Hepatic stellate cell (primary cell): ENCODE data around the gene PPFIBP2.
A peak's percentile ranks its signal among the peaks of the same experiment; 100 is the strongest.
"Not testable (repeated sequence)": the region's sequence is repeated elsewhere in the genome, so short reads cannot be mapped to it uniquely, and the experiment has no call there.

Experiments used
- DNase-seq: peaks from one replicate; pipeline ENCODE4 v3.0.0; 2011; ENCODE audit warnings: low spot score

Gene PPFIBP2

DNA sequence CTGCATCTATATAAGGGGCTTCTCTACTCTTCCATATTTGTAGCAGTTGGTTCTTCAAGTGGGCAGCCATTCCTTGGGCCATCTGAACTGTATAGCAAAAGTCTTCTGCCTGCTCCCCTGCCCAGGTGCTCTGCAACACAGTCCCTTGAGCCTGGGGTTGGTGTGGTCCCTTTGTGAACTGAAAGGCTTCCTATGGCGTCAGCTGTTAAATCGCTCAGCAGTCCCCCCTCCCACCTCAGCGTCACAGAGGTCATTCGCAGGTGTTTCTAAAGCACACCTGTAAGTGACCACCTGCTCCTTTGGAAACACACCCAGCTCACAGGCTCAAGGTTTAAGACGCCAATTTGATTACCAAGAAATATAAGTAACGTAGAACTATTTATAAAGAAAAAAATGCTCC is 122.6 kb downstream of the PPFIBP2 start:
- DNase-seq: no peak

DNA sequence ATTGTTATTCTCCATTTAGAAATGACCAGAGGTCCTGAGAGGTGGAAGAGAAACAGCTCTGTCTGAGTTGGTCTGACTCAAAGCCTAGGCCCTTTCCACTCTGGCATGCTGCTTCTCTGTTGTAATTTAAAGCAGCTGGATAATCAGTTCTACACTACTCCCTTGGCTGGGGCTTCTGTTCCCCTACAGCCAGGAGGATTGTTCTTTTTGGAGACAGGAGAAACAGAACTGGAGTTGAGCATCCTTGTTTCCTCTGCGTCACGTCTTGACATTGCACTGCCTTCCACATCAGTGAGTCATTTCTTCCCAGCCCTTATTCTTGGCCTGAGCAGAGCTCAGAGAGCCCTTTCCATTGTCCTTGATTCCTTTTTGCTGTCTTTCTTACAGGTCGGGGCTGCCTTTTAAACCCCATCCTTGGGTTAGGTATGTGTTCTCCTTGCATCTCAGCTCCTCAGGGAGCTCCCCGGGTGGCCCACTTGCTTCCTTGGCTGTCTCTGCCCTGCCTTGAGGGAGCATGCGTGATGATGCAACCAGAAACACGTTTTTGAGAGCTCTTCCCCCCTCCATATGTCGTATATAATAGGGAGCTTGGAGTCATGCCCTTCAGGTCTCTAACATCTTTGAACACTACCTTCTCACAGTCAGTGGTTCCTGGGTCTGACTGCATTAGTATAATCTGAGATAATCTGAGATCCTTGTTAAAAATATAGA is 123.8 kb downstream of the PPFIBP2 start:
- DNase-seq: peak; percentile 39

DNA sequence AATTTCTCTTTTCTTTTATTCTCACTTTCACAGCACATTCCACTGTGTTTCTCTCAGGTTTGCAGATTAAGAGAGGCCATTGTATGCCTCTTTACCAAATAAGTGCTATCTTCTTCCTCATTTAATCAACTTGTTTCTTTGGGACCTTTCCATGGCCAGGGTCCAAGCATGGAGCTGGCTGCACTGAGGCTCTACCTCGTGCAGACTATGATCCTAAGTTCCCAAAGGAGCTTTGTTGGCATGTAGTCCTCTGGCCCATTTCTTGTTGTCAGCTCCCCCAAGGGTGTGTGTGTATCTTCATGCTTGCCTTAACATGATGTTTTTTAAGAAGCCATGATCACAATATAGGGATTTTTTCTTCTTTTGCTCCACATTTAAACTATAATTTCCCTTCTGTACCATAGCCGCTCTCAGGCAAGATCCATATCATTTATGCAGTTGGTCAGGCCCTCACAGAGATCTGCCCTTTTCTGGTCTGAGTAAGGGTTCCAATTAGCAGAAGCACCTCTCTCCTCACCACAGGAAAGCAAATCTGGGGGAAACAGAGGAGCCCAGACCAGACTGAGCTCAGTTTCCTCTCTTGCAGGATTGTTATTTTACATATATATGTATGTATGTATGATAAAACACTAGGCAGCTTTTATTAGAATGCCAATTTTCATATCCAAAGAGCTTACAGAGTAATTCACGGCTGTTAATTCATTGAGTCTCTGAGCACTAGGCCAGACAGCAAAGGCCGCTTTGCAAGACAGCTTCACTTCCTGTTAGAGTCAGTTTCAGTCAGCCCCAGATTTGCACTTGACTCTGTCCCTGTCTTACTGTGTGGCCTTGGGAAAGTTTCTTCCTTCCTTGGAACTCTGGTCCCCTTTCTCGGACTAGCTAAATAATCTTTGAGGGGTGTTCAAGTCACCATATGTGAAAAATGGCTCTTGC is 125.2 kb downstream of the PPFIBP2 start:
- no peak for DNase-seq

DNA sequence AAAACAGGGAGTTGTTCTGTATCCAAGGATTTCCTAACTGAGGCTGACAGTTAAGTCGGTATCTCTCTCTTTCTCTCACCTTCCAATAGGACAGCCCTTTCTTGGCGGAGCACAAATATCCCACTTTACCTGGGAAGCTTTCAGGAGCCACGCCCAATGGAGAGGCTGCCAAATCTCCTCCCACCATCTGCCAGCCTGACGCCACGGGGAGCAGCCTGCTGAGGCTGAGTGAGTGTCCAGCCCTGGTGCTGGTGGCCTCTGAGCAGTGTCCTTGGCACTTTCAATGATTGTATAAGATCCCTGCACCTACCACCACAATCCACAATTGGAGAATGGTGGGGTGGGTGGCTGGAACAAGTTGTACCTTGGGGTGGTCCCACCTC is 125.8 kb downstream of the PPFIBP2 start:
- DNase-seq: no peak

DNA sequence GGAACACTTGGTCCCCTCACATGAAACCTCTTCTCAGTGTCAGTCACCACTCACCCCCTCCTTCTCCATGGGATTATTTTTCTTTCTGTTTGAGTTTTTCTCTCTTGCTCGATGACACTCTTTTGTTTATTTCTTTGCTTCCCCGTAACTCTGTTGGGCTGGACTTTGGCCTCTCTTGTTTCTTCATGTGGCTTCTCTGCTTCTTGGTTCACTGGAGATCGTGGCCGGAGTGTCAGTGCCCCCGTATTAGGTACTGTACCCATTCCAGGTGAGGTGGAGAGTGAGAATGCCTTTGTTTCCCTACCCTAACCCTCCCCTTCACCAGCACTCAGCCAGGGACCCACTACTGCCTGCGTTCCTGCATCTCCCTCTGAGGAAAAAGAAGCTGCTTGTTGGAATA is 127.0 kb downstream of the PPFIBP2 start:
- DNase-seq: no peak

DNA sequence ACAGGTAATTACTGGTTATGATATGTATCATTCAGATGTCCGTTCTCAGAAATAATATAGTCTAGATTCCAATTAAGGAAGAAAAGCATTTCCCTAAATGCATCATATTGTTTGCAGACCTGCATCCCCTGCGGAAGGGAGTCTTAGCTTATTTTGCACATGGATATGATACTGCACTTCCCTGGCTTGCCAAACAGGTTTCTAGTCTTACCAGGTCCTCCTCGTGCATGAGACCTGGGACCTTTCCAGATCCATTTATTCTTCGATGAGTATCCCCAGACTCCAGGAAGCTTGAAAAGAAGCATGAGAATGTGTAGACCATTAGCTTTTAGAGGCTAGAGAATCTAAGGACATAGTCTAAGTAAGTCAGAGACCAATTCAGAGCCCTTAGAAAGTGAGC is 128.9 kb downstream of the PPFIBP2 start:
- no peak for DNase-seq

DNA sequence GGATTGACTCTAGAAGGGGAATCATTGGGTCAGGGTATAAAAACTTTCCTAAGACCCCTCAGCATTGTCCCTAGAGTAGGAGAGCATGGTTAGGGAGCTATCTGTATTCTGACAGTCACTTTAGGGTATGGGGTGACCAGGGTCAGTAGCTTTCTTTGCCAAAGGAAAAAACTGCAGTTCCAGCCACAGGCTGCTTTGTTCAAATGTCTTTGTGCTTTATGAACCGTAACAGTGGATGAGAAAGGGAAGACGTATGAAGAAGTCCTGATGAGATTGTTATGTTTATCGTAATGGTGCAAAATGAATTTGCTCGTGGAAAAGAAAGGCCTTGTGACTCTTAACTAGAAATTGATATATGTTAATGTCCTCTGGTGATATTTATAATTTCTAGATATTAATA is 129.5 kb downstream of the PPFIBP2 start:
- no peak for DNase-seq

DNA sequence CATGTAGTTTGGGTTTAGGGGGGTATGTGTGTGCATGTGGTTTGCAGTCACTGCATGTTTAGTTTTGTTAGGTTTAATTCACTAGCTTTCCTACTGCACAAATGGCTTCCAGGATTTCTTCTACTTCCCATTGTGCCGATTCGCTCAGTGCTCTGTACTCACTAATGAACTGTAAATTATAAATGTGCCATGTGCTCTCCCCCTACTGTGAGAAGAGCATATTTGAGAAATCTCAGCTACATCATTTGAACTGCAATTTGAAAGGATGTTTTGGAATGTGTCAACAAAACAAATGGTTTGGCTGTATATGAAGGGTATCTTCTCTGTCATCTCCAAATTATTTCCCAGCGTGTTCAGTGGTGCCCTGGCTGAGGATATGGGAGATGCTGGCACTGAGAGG is 131.4 kb downstream of the PPFIBP2 start:
- no peak for DNase-seq

DNA sequence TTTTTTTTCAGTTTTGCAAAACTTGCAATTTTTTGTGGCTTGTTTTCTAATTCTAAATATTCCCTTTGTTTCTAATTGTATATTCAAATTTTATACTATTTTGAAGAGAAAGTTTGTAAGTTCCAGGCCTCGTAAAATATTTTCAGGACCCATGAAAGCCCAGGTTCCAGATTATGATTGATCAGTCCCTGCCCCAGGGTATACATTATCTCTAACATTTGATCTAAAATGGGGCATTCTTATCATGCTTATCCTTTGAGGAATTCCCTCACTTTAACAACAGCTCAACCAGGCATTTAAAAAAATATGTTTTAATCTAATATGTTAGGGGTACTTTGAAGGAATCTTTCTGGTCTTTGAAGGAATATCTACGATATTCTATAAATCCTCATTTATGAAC is 133.1 kb downstream of the PPFIBP2 start:
- no peak for DNase-seq

DNA sequence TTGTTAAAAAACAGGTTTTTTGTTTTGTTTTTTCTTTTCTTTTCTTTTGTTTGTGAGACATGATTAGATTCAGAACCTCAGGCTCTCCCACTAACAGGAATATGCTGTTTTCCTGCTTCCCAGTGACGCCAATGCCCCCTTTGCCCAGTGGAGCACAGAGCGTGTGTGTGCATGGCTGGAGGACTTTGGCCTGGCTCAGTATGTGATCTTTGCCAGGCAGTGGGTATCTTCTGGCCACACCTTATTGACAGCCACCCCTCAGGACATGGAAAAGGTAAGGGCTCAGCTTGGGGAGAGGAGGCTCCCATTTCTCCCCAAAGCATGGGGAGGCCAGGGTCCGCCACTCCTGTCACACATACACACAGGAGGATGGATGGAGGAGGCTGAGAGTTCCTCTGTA is 134.5 kb downstream of the PPFIBP2 start:
- no peak for DNase-seq

DNA sequence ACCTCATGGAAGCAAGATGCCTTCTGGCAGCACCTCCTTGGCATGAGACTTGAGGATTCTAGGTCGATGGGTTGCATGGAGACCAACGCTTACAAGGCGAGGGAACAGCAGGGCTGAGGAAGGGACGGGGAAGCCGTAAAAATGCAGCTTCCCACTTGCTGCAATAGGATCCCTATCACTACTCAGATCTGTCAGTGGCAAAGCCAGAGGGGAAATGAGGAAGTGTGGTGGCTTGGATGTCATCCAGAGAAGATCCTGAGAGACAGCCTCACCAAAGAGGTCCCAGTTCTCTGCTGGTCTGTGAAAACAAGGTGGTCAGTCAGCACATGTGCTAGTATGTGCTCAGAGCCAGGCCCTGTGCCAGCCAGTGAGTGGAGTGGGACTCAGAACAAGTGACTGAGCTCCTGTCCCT is 137.3 kb downstream of the PPFIBP2 start:
- DNase-seq: no peak

DNA sequence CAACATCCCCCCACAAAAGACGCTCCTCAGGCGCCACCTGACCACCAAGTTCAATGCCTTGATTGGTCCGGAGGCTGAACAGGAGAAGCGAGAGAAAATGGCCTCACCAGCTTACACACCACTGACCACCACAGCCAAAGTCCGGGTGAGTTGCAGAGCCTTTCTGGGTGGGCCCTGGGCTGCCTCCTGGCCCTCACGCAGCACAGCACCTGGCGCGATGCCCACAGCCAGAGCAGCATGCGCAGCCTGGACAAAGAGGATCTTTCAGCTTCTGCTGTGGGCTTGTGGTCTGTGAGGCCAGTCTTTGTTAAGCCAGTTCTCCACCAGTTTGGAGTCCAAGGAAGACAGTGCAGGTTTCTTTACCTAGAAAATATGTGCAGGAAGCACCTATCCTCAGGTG is 137.9 kb downstream of the PPFIBP2 start:
- DNase-seq: no peak

DNA sequence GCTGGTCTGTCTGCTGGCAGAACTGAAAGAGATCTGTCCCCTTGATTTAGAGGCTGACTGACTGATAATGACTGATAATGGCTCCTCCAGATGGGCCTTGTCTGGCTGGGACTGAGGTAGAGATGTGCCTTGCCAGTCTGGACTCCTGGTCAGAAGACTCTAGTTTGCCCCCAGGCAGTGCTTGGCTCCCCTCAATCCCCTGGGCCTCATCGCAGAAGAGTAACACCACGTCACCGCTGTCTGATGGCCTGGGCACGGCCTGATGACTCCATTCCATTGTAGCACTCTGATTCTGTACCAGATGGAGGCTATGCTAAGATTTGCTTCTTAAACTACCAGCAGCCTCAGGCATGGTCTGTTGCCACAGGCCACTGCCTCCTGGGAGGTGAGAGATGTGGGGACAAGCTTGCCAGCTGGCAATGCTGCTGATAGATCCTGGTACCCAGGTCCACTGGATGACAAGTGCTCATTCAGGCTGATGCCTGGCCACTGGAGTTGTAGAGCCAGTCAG is 140.5 kb downstream of the PPFIBP2 start:
- DNase-seq: no peak

DNA sequence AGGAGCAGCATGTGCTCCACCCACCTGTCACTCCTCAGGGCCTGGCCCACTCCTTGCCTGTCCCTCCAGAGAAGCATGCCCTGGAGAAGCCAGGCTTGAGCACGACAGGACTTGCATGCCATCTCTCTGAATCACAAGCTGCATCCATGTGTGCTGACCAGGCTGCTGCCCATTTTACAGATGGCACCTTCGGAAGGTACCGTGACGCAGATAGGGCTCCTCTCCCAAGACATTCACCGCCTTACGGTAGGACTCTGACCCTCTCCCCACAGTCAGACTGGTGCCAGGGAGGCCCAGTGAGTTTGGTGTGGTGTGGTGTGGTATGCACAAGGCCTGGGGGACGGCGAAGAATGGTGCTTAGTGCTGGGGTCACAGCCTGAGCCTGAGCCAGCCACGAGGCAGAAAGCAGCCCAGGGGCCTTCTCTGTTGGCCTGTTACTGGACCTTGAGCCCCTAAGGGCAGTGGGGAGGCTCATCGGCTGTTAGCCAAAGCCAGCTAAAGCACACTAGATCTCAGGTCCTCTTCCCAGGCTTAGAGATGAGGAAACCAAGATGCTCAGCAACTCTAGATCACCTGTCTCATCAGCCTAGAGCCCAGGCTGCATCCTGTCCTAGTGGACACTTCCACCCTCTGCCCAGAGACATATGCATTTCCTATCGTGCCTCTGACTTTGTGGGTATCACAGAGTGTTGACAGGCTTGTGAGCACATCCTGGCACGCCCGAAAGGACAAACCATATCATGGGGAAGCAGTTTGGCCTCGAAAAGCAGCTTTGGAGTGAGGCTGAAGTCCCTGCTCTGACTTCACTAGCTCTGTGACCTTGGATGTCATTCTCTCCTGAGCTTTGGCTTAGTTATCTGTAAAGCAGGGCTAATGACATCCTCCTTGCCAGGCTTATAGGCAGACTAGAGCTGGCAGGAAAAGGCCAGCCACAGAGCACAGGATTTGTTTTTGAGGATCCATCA is 141.7 kb downstream of the PPFIBP2 start:
- DNase-seq: no peak

DNA sequence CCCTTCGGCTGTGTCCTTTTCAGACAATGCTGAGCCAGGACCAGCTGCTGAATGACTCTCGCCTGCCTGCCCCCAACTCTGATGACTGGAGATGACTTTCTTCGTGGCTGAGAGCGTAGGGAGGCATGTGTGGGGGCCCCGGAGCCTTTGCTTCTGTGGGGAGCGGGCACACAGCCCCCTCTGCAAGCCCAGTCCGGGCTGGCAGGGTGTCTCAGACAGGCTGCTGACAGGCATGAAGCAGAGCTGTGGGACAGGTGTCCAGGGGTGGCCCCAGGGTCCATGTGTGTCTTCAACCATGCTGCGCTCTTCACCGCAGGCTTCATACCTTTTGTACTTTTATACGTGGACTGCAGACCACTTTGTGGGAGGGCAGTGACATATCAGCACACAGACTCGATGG is 142.9 kb downstream of the PPFIBP2 start:
- no peak for DNase-seq

DNA sequence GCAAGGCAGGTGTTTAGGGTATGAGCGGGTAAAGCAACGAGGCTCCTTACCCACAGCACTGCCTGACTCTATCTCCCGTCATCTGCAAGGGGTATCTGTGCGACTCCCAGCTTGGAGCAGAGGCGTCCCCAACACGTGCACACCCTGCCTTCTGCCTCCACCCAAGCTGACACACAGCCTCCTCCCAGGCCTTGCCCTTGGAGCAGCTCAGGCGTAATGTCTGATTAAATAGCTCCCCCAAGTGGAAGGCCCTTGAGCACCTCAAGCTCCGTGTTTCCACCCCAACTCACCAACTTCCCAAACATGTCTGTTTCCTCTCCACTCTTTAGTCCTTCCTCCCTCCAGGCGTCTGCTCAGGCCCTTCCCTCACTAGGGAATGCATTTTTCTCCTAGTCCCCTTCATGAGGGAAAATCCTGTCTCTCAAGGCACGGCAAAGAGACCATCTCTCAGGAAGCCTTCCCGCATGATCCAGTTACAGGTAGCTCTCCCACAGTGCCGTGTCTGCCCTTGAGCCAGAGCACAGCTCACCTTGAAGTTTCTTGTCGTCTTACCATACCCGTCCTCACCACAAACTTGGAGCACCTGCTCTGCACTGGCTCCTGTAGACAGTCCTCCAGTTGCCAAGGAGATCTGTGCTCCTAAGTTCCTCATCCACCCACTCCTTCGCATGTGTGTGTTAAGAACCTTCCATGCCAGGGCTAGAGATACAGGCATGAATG is 143.7 kb downstream of the PPFIBP2 start:
- peak; percentile 55 for DNase-seq

DNA sequence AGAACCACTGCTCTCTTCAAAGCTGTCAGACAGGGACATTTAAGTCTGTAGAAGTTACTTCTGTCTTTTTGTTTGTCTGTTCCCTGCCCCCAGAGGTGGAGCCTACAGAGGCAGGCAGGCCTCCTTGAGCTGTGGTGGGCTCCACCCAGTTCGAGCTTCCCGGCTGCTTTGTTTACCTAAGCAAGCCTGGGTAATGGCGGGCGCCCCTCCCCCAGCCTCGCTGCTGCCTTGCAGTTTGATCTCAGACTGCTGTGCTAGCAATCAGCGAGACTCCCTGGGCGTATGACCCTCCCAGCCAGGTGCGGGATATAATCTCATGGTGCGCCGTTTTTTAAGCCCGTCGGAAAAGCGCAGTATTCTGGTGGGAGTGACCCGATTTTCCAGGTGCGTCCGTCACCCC is 149.7 kb downstream of the PPFIBP2 start:
- not testable (repeated sequence) for DNase-seq

DNA sequence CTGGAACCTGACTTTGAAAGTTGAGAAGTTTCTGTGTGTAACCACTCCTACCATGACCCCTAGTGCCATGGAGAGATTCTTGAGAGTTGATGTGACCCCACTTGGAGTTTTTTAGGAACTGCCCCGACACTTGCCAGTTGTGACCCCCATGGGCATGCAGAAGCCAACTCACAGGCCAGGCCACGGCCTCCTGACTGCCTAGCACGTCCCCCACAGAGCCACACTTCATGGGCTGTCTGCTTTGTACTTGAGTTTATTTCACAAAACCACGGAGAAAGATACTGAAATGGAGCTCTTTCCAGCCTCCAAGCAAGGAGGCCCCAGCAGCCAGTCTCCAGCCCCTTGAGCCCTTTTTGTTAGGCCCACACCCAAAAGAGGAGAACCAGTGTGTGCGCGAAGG is 151.1 kb downstream of the PPFIBP2 start:
- DNase-seq: no peak

DNA sequence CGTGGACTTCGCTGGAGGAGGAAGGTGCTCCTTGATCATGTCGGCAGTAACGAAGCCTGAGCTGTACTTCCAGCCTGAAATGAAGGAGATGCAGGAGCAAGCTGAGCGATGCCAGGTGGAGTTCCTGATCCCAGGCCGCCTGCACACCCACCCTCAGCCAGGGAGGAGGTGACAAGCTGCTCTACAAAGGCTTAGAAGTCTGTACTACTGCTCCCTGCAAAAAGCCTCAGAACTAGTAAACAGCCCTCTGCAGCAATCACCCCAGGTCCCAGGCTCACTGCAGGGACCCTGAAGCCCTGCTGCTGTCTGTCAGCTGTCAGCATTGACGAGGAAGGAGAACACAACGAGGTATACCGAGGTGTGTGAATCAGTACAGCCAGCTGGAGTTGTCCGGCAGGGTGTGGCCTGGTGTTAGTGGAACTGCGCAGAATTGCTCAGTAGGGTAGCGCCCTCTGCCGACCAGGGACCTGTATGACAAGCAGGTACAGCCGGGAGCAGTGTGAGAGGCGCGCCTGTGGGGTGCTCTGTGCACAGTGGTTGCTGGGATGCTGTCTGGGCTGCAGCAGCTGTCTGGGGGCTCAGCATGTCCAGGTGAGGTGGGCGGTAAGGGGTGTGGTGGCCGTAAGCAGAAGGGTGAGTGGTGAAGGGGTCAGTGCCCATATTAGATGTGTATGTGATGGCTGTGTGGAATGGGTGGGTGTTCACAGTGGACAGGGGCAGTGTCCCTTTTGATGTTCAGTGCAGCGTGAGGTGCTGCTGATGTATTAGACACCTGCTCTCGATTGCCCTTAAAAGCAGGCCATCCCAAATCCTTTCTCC is 151.9 kb downstream of the PPFIBP2 start:
- peak; percentile 90 for DNase-seq

DNA sequence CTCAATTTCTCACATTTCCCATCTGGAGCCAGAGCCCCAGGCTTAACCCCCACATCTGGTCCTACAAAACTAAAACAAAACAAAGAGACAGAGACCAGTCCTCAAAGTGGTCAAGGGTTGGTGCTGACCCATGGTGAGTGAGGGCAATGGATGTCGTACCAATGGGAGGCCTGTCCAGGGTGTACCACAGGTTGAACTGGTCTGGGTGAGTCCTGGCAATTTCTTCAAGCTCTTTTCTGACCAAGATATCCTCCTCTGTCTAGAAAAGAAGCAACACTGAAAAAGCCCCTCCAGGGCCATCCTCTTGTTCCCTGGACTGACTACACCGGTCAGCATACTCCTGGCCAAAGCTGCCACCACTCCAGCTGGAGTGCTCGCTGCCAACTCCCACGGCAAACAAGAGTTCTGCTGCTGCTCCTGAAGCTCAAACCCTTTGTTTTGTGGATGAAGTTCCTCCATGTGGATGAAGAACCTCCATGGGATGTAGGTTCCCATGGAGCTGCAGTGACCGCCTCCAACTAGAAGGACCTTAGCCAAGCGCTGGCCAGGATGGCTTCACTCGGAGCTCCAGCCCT is 152.6 kb downstream of the PPFIBP2 start:
- no peak for DNase-seq
